Measurements from ENCODE around the gene DHX57.

GRCh38 chr2:38792751-38793150, 83.0 kb downstream of the DHX57 start:
- TF ChIP-seq POLR2A (IDR thresholded peaks at IDR 0.05) (no peak), CTCF (IDR thresholded peaks at IDR 0.05 in 4 of 5, conservative IDR thresholded peaks at IDR 0.05 in 1 of 5) (no peak)

Data from gastrocnemius medialis (tissue), 4 donors.